ENCODE measurements around the gene HNRNPA1.

The HNRNPA1 gene

GRCh38 chr12:54294953-54295566 is 14.5 kb downstream of the HNRNPA1 start:
- TF ChIP-seq, protein P1, sequence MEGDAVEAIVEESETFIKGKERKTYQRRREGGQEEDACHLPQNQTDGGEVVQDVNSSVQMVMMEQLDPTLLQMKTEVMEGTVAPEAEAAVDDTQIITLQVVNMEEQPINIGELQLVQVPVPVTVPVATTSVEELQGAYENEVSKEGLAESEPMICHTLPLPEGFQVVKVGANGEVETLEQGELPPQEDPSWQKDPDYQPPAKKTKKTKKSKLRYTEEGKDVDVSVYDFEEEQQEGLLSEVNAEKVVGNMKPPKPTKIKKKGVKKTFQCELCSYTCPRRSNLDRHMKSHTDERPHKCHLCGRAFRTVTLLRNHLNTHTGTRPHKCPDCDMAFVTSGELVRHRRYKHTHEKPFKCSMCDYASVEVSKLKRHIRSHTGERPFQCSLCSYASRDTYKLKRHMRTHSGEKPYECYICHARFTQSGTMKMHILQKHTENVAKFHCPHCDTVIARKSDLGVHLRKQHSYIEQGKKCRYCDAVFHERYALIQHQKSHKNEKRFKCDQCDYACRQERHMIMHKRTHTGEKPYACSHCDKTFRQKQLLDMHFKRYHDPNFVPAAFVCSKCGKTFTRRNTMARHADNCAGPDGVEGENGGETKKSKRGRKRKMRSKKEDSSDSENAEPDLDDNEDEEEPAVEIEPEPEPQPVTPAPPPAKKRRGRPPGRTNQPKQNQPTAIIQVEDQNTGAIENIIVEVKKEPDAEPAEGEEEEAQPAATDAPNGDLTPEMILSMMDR (IDR thresholded peaks at IDR 0.05; ENCODE audit: control extremely low read depth, extremely low read depth, low read depth, missing control alignments): no peak
- DNase-seq (ENCODE audit: extremely low spot score): no peak
- CTCF ChIA-PET: interaction anchor here (1.0 to 7.4 kb wide), 19 partner anchors 10 to 101 kb away, joined by 3 to 69 read pairs (median 10); partner anchors contain the start of gene COPZ1
- POLR2A ChIA-PET: interaction anchor here (0.5 to 1.6 kb wide), 3 partner anchors 9 to 1810 kb away, joined by 3 to 9 read pairs (median 4); no protein-coding TSS in a partner anchor

DNA sequence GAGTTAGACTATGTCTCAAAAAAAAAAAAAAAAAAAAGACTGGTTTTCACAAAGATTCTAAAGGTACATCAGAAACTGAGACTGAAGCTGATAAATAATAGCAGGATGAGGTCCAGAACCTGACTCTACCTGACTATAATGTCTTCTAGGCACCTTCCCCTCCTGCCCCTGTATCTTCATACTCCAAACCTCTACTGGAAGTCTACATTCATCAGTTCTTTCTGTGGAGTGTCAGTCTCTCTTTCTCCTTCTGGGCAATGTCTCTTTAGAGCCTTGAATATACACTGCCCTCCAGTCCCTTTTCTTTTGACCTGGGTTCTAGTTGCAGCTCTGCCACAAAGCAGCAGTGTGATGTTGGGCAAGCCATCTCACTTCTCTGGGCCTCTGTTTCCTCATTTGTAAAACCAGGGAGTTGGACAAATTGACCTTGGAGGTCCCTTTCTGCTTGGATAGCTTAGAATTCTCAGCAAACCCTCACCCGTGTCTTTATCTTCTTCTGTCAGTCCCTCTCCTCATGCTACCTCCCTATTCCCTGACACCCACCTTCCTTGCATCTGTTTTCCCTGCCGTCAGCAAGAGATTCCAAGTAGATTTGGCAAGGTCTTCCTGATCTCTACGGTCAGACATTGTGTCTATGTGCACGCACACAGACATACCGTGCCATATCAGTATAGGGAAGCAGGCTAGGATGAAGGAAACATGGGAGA is 16.0 kb downstream of the HNRNPA1 start:
- DNase-seq (ENCODE audit: extremely low spot score): no peak
- POLR2A ChIA-PET: interaction anchor here (0.9 to 1.6 kb wide), 3 partner anchors 10 to 36 kb away, joined by 3 to 9 read pairs (median 4); partner anchors contain the start of genes CBX5 and HNRNPA1
- CTCF ChIA-PET: interaction anchor here (0.7 to 6.1 kb wide), 7 partner anchors 11 to 64 kb away, joined by 3 to 69 read pairs (median 4); partner anchors contain the start of gene COPZ1
- TF ChIP-seq, protein P1 (IDR thresholded peaks at IDR 0.05; ENCODE audit: control extremely low read depth, extremely low read depth, low read depth, missing control alignments): no peak

DNA sequence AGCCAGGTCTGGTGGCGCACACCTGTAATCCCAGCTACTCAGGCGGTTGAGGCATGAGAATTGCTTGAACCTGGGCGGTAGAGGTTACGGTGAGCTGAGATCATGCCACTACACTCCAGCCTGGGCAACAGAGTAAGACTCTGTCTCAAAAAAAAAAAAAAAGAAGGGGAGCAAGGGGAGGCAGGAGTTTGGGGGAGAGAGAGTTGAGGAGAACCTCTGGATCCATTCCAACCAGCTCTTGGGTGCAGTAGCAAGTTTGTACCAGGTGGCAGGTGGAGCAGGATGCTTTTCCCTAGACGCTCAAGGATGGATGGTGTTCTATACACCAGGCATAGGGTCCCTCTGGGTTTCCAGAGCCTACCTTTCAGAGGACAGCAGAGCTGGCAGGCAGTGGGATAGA is 18.4 kb downstream of the HNRNPA1 start:
- POLR2A ChIA-PET: interaction anchor here (1.1 to 1.2 kb wide), 2 partner anchors 11 to 19 kb away, joined by 3 to 4 read pairs; partner anchors contain the start of gene CBX5
- CTCF ChIA-PET: interaction anchor here (0.7 to 4.0 kb wide), 10 partner anchors 8 to 141 kb away, joined by 3 to 20 read pairs (median 4); partner anchors contain the start of gene COPZ1
- no peak for DNase-seq (ENCODE audit: extremely low spot score)
- TF ChIP-seq, protein P1 (IDR thresholded peaks at IDR 0.05; ENCODE audit: control extremely low read depth, extremely low read depth, low read depth, missing control alignments): no peak

DNA sequence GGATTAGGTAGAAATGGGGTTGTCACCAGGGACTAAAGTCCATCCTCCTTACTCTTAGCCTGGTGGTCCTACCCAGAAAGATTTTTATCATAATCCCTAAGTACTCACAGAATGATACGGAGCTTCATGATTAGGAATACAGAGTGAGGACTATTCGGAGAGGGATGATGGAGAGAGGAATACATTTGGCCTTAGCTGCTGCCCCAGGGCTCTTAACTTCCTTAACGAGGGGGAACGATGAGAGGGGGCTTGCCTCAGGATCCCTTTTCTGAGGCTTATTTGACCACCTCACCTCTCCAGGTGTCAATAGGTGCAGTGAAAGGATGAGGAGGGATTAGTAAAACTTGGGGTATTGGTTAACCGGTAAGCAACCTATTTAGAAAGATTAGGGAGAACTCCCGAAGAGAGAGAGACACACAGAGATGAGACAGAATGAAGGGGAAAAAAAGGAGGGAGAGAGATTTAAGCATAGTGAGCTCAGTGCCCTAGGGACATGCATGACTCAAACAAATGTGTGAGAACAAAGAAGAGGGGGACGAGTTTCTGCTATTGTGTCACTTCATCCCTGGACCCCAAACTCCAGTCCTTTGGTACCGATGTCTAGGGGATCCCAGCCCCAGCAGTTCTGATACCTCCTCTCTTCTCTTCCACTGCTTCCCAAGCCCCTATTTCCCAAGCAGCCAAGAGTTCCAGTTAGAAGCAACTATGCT is 19.1 kb downstream of the HNRNPA1 start:
- DNase-seq (ENCODE audit: extremely low spot score): no peak
- CTCF ChIA-PET: interaction anchor here (0.7 to 4.0 kb wide), 10 partner anchors 9 to 140 kb away, joined by 3 to 20 read pairs (median 4); partner anchors contain the start of gene COPZ1
- TF ChIP-seq, protein P1 (IDR thresholded peaks at IDR 0.05; ENCODE audit: control extremely low read depth, extremely low read depth, low read depth, missing control alignments): no peak
- POLR2A ChIA-PET: interaction anchor here (1.1 to 1.2 kb wide), 2 partner anchors 12 to 20 kb away, joined by 3 to 4 read pairs; partner anchors contain the start of gene CBX5

- POLR2A ChIA-PET: interaction anchor here (0.6 kb wide), 1 partner anchor 81 kb away, joined by 3 read pairs; no protein-coding TSS in a partner anchor
- TF ChIP-seq, protein P1 (IDR thresholded peaks at IDR 0.05; ENCODE audit: control extremely low read depth, extremely low read depth, low read depth, missing control alignments): no peak
- CTCF ChIA-PET: interaction anchor here (1.4 to 4.0 kb wide), 7 partner anchors 11 to 80 kb away, joined by 3 to 20 read pairs (median 4); partner anchors contain the start of gene COPZ1
- DNase-seq (ENCODE audit: extremely low spot score): no peak
These were observed 19.8 kb downstream of the HNRNPA1 start for GRCh38 chr12:54300225-54300731.

All from GM10248 (cell line).